ENCODE measurements around the gene CCDC73.
"Not testable (repeated sequence)": the region's sequence is repeated elsewhere in the genome, so short reads cannot be mapped to it uniquely, and the experiment has no call there.

Gene CCDC73

DNA sequence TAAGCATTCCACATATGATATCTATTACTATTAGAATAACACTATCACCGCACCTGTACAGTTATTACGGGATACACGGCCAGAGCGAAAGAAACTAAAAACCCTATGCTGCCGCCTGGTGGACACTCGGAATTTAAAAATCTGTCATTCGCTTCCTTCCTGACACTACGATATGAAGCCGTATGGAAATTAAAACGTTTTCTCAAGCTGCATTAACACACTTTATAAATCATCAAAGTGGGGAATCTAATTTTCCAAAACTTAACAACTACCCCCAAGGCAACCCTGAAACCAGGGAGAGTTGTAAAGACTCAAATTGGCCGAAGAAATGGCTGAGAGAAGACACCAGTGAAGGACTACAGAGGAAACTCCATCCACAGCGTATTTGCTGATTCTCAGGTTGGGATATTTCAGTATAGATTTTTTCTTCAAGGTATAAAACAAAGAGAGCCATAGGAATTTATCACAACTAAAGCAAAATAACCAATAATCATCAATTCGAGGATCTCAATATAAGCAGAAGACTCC, 1.4 kb downstream of the CCDC73 start:
- DNase-seq, result peak; percentile 31 to 87

- no peak for DNase-seq
These were observed 2.1 kb downstream of the CCDC73 start for GRCh38 chr11:32792111-32792947.

- DNase-seq, result no peak
These were observed 3.5 kb downstream of the CCDC73 start for GRCh38 chr11:32790916-32791315.

GRCh38 chr11:32786811-32787210, 7.7 kb downstream of the CCDC73 start:
- DNase-seq, result no peak

DNA sequence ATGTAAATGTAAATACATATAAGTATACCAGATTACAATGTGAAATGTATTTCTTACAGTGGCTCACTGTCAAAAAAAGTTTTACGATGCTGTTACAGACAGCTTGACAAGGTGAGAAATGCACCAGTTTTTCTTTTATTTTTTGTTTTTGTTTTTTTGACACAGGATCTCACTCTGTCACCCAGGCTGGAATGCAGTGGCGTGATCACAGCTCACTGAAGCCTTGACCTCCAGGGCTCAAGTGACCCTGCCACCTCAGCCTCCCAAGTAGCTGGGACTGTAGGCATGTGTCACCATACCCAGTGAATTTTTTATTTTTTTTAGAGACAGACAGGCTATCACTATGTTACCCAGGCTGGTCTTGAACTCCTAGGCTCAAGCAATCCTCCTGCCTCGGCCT, 9.2 kb downstream of the CCDC73 start:
- no peak for DNase-seq

DNA sequence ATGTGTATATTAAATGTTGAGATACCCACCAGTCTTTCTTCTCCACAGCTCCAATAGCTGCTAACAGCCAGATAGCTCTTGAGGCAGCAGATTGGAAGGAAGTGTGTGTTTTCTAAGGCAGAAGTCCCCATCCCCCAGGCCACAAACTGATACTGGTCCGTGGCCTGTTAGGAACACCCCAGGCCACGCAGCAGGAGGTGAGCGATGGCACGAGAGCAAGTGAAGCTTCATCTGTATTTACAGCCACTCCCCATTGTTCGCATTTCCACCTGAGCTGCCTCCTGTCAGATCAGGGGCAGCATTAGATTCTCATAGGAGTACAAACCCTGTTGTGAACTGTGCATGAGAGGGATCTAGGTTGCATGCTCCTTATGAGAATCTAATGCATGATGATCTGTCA, 12.7 kb downstream of the CCDC73 start:
- no peak for DNase-seq

DNA sequence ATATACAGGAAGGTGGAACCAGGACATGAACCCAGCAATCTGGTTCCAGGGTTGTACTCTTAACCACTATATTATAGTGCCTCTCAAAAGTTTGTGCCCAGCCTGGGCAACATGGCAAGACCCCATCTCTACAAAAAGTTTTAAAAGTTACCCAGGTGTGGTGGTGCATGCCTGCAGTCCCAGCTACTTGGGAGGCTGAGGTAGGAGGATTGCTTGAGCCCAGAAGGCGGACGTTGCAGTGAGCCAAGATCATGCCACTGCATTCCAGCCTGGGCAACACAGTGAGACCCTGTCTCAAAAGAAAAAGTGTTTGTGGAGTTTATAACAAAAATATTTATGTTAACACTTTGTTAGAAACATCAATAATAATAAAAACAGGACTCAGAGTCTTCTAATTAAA, 13.6 kb downstream of the CCDC73 start:
- DNase-seq, result not testable (repeated sequence)

GRCh38 chr11:32779136-32779535, 15.3 kb downstream of the CCDC73 start:
- DNase-seq, result no peak

GRCh38 chr11:32775908-32776307, 18.6 kb downstream of the CCDC73 start:
- DNase-seq, result no peak

GRCh38 chr11:32774081-32774480, 20.4 kb downstream of the CCDC73 start:
- DNase-seq, result no peak

GRCh38 chr11:32772731-32773130, 21.7 kb downstream of the CCDC73 start:
- no peak for DNase-seq

DNA sequence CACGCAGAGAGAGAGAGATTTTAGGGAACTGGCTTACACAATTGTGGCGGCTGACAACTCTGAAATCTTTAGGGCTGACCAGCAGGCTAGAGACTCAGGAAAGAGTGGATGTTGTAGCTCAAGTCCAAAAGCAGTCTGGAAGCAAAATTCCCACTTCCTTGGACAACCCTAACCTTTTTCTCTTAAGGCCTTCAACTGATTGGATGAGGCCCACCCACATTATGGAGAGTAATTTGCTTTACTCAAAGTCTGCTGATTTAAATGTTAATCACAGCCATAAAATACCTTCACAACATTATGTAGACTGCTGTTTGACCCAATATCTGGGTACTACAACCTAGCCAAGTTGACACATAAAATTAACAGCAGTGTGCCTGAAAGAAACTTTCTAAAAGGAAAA, 32.7 kb downstream of the CCDC73 start:
- DNase-seq, result not testable (repeated sequence)

- DNase-seq, result no peak
These were observed 36.2 kb downstream of the CCDC73 start for GRCh38 chr11:32758291-32758690.

DNA sequence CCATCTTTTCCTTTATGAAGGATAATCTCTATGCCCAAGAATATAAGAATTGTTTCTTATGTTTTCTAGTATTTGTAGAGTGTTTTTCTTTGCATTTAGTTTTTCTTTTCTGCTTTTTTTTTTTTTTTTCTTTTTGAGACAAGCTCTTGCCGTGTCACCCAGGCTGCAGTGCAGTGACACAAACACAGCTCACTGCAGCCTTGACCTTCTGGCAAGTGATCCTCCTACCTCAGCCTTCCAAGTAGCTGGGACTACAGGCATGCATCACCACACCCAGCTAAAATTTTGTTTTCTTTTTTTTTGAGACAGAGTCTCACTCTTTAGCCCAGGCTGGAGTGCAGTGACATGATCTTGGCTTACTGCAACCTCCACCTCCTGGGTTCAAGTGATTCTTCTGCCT, 41.3 kb downstream of the CCDC73 start:
- DNase-seq, result not testable (repeated sequence)

- no peak for DNase-seq
These were observed 42.5 kb downstream of the CCDC73 start for GRCh38 chr11:32752001-32752400.

- no peak for DNase-seq
These were observed 43.1 kb downstream of the CCDC73 start for GRCh38 chr11:32751381-32751780.

DNA sequence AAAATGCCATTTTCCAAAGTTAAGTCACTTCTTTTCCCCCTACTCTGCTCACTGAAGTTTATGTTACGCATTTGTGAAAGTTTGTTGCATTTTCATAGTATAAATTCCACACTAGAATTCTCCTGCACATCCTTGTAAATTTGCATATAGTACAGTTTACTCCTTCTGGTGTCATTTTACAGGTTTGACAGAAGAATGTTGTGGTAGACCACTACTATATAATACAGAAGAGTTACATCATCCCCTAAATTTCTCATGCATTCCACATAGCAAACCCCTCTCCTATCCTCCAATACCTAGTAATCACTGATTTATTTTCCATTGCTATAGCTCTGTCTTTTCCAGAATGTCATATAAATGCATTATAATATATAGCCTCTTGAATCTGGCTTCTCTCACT, 64.5 kb downstream of the CCDC73 start:
- DNase-seq, result no peak

DNA sequence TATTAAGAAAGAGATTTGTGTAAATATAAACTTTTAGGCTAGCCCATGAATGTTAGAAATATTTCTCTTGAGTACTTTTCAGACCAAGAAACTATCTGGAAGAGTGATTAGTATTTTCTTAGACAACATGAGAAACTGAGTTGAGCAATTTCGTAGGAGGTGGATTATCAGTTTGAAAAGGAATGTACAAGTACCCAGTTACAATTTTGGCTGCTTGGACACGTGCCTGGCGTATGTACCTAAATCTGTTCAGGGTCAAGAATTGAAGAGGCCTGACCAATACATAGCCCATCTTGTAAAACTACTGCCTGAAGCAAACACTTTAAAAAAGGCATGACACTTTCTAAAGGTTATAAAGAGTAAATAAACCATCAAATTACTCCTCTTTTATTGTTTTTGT, 71.1 kb downstream of the CCDC73 start:
- no peak for DNase-seq

DNA sequence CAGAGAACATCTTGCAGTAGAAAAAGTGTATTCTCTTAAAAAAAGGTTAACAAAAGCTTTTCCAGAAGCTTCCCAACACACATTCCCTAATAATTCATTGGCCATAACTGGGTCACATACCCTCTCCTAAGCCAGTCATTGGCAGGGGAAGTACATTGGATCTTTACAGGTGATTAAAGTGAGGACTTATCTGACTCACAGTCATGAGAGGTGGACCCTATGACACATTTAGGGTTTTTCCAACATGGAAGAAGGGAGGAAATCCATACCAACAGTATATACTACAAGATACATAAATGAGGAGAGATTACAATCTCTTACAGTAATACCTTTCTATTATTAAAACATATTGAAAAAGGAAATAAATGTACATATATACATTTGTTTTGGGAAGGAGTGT, 72.2 kb downstream of the CCDC73 start:
- no peak for DNase-seq

DNA sequence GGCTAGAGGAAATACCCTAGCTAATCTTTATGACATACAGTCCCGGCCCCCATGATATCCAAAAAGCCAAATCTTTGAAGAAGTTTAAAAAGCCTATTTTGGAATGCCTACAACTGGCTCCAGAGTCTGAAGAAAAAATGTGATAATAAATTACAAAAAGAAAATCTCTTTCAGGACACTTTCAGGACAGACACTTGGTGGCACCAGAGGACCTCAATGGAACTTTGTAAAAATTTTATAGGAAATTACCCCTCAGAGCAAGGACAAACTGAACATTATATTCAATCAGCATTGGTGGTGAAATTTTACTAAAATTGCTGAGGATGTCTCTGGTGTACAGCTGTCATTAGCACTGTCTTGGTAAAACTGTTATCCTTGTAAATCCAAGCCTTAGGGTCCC, 81.0 kb downstream of the CCDC73 start:
- peak in 1 of 2 experiments; percentile 38 for DNase-seq

- not testable (repeated sequence) for DNase-seq
These were observed 85.5 kb downstream of the CCDC73 start for GRCh38 chr11:32708978-32709377.

- no peak for DNase-seq
These were observed 87.3 kb downstream of the CCDC73 start for GRCh38 chr11:32706985-32707741.

DNA sequence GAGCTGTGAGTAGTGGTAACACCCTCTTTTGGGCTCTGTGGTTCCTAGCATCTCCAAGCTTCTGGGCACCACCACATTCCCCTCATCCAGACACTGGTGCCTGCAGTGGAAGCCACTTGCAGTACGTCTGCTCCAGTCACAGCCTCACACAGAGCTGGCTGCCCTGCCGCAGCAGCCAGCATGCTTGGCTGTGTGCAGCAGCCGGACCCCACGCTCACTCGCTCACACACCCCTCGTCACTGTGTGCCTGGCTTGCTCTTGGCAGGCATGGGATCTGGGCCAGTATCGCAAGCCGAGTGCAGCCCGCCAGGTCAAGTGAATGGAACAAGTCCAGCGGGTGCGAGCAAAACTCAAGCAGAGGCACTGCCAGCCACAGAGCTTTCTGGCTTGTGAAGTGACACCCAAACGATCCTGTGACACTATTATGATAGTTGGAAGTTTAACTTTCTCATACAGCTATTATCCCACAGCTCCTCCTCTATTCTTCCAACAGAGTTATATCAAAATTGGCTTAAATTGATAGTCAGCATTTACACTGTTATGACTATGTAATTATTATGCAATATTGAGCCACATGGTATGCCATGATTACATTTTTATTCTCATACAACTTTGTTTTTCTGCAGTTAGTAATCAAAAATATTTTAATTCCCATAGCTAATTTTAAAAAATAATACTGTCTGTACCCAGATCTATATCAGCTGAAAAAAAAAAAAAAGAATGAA, 89.0 kb downstream of the CCDC73 start:
- DNase-seq, result no peak
